ENCODE results near the gene NCAM1.

NCAM1 gene

GRCh38 chr11:113319085-113319484 lies 357.9 kb downstream of the NCAM1 start:
- no peak for DNase-seq

DNA sequence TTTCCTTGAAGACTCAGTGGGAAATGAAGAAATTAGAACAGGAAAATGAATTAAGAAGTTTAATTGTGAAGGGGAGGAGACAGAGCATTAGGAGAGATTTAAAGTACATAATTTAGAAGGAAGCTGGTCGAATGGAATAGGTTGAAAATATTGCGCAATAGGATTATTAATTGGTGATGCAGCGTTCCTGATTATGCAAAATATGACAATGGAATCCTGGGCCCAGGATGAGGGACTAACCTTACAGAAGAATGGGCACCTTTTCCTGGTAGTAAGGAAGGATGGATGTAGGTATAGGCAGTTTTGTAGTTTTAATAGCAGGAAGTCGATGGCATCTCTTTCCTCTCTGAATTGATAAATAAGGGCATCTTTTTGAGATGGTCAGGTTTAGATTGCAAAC lies 360.9 kb downstream of the NCAM1 start:
- DNase-seq: no peak

GRCh38 chr11:113324250-113324649 lies 363.0 kb downstream of the NCAM1 start:
- no peak for DNase-seq
